Activated T-cell treated with anti-CD3 and anti-CD28 coated beads, Interleukin-2, amount 50 U/mL, for 4 hours (primary cell): Measurements from ENCODE around the gene GDPGP1. TPM values are rescaled to one million over a fixed set of nuclear protein-coding genes. Genes with fewer than 3 reads are reported as not detected.
"Not testable (repeated sequence)": the region's sequence is repeated elsewhere in the genome, so short reads cannot be mapped to it uniquely, and the experiment has no call there.

Experiments
- ATAC-seq, 2 donors: fragments of 200-7000 bp; cut with Tn5 transposase; one replicate each; pipeline ENCODE4 v1.10.0; 2021
- DNase-seq: peaks from one replicate; pipeline ENCODE4 v3.0.0-alpha.2; 2020
- H3K27me3 Mint-ChIP-seq: one replicate; pipeline ENCODE4 v1.8.0; 2021; ENCODE audit warnings: low read depth, mixed read lengths
- H3K36me3 Mint-ChIP-seq: one replicate; pipeline ENCODE4 v1.8.0; 2022; ENCODE audit warnings: mixed read lengths; ENCODE audit not compliant: insufficient read depth
- H3K4me1 Mint-ChIP-seq: one replicate; pipeline ENCODE4 v1.8.0; 2021; ENCODE audit warnings: low read depth, mixed read lengths
- H3K4me3 Mint-ChIP-seq: one replicate; pipeline ENCODE4 v1.8.0; 2021; ENCODE audit warnings: mild to moderate bottlenecking, moderate library complexity, mixed read lengths
- H3K9me3 Mint-ChIP-seq: one replicate; pipeline ENCODE4 v1.8.0; 2021; ENCODE audit warnings: mixed read lengths
- total RNA-seq, 3 donors: library from RNA; stranded (reverse); gene quantifications; one replicate each; pipeline ENCODE4 v1.2.1, GENCODE V29; 2021

Gene GDPGP1
- total RNA-seq, 3 donors from 2014 or later: 11.4 to 12.9 (median 11.9) TPM

DNA sequence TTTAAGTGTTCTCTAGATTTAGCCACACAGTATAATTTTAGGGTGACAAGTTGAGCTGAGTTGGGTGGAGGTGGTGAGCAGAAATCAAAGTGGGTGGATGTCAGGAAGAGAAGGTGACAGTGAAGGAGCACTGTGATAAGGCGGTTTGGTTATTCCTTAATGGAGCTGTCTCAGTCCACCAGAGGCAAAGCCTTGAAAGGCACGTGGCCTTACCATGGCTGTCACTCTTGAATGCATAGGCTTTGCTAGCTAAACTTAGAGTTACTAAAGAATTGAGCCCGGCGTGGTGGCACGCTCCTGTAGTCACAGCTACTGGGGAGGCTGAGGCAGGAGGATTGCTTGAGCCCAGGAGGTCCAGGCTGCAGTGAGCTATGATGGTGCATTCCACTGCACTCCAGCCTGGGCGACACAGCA lies 14.8 kb downstream of the GDPGP1 start:
- no peaks in the 10 kb centered on the region for H3K36me3 Mint-ChIP-seq
- H3K27me3 Mint-ChIP-seq: no peaks in the 10 kb centered on the region
- H3K4me3 Mint-ChIP-seq: peak overlapping the region; percentile 67
- no peak for DNase-seq
- H3K4me1 Mint-ChIP-seq: peaks cover 16% of the 10 kb centered on the region
- no peak for ATAC-seq
- no peaks in the 10 kb centered on the region for H3K9me3 Mint-ChIP-seq

- Mint-ChIP-seq H3K27me3 (no peaks in the 10 kb centered on the region), H3K36me3 (no peaks in the 10 kb centered on the region), H3K9me3 (no peaks in the 10 kb centered on the region), H3K4me3 (peak within 1 kb of the TSS; percentile 67), H3K4me1 (peaks cover 16% of the 10 kb centered on the region)
- peak; percentile 56 for DNase-seq
- peak; percentile 90 to 95 for ATAC-seq
These were observed 15.3 kb downstream of the GDPGP1 start, which contains the start of gene TTLL13 for GRCh38 chr15:90249203-90249863. TTLL13 (plus strand) TSS chr15:90249556; CDS start chr15:90250631, 1,075 bp downstream.

GRCh38 chr15:90257776-90258175 lies 23.8 kb downstream of the GDPGP1 start:
- Mint-ChIP-seq H3K9me3 (no peaks in the 10 kb centered on the region), H3K36me3 (no peaks in the 10 kb centered on the region), H3K4me1 (peaks cover 3% of the 10 kb centered on the region)

GRCh38 chr15:90259524-90259923 lies 25.5 kb downstream of the GDPGP1 start:
- no peaks in the 10 kb centered on the region for H3K9me3 Mint-ChIP-seq
- H3K4me3 Mint-ChIP-seq: no peak overlapping the region
- DNase-seq (no peak), ATAC-seq (peak; percentile 40 to 61)
- H3K36me3 Mint-ChIP-seq: no peaks in the 10 kb centered on the region
- H3K4me1 Mint-ChIP-seq: peaks cover 8% of the 10 kb centered on the region
- H3K27me3 Mint-ChIP-seq: no peaks in the 10 kb centered on the region

More at GRCh38 chr15:90257776-90258175, 23.8 kb downstream of the GDPGP1 start:
- ATAC-seq: no peak
- no peak for DNase-seq
- H3K4me3 Mint-ChIP-seq: no peak overlapping the region
- H3K27me3 Mint-ChIP-seq: no peaks in the 10 kb centered on the region

DNA sequence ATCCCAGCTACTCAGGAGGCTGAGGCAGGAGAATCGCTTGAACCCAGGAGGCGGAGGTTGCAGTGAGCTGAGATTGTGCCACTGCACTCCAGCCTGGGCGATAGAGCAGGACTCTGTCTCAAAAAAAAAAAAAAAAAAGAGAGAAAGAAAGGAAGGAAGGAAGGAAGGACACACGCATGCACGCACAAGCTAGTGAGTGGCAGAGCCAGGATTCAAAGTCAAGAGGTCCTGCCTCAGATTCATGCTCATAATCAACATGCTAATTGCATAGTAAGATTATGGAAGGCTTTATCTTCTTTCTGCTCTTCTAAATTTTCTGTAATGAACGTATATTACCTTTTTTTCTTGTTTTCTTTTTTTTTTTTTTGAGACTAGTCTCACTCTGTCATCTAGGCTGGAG lies 26.7 kb downstream of the GDPGP1 start:
- DNase-seq, H3K36me3 Mint-ChIP-seq, ATAC-seq, H3K4me3 Mint-ChIP-seq, H3K9me3 Mint-ChIP-seq, H3K27me3 Mint-ChIP-seq: not testable (repeated sequence)
- H3K4me1 Mint-ChIP-seq: peaks cover 13% of the 10 kb centered on the region

GRCh38 chr15:90261811-90262210 lies 27.8 kb downstream of the GDPGP1 start:
- no peak overlapping the region for H3K4me3 Mint-ChIP-seq
- H3K4me1 Mint-ChIP-seq: peaks cover 16% of the 10 kb centered on the region
- no peaks in the 10 kb centered on the region for H3K9me3 Mint-ChIP-seq
- H3K36me3 Mint-ChIP-seq: no peaks in the 10 kb centered on the region
- ATAC-seq (no peak), DNase-seq (no peak)
- H3K27me3 Mint-ChIP-seq: no peaks in the 10 kb centered on the region

GRCh38 chr15:90262426-90262825 lies 28.4 kb downstream of the GDPGP1 start:
- H3K9me3 Mint-ChIP-seq: no peaks in the 10 kb centered on the region
- no peaks in the 10 kb centered on the region for H3K36me3 Mint-ChIP-seq
- no peak for DNase-seq
- no peaks in the 10 kb centered on the region for H3K27me3 Mint-ChIP-seq
- no peak for ATAC-seq
- no peak overlapping the region for H3K4me3 Mint-ChIP-seq
- H3K4me1 Mint-ChIP-seq: peaks cover 22% of the 10 kb centered on the region

GRCh38 chr15:90264671-90265070 lies 30.7 kb downstream of the GDPGP1 start:
- no peaks in the 10 kb centered on the region for H3K9me3 Mint-ChIP-seq
- peak overlapping the region; percentile 97 for H3K4me3 Mint-ChIP-seq
- DNase-seq (peak; percentile 14), ATAC-seq (peak; percentile 15 to 20)
- peaks cover 35% of the 10 kb centered on the region for H3K4me1 Mint-ChIP-seq
- H3K36me3 Mint-ChIP-seq: peaks cover 9% of the 10 kb centered on the region
- H3K27me3 Mint-ChIP-seq: no peaks in the 10 kb centered on the region

GRCh38 chr15:90265271-90266060 lies 31.5 kb downstream of the GDPGP1 start, which contains the start of gene NGRN:
NGRN (plus strand) TSS chr15:90265672; CDS start chr15:90265713, 41 bp downstream.
- peak within 1 kb of the TSS; percentile 97 for H3K4me3 Mint-ChIP-seq
- H3K4me1 Mint-ChIP-seq: peaks cover 41% of the 10 kb centered on the region
- peaks cover 16% of the 10 kb centered on the region for H3K36me3 Mint-ChIP-seq
- H3K27me3 Mint-ChIP-seq: no peaks in the 10 kb centered on the region
- H3K9me3 Mint-ChIP-seq: no peaks in the 10 kb centered on the region
- ATAC-seq: peak; percentile 89 to 92
- DNase-seq: peak; percentile 85

- Mint-ChIP-seq H3K36me3 (peaks cover 19% of the 10 kb centered on the region), H3K9me3 (no peaks in the 10 kb centered on the region), H3K27me3 (no peaks in the 10 kb centered on the region), H3K4me1 (peaks cover 43% of the 10 kb centered on the region), H3K4me3 (peak overlapping the region; percentile 97)
- peak; percentile 18 for DNase-seq
- ATAC-seq: peak; percentile 25 to 26
These were observed 32.0 kb downstream of the GDPGP1 start for GRCh38 chr15:90266061-90266431.

GRCh38 chr15:90266485-90266884 lies 32.5 kb downstream of the GDPGP1 start:
- Mint-ChIP-seq H3K27me3 (no peaks in the 10 kb centered on the region), H3K36me3 (peaks cover 22% of the 10 kb centered on the region), H3K9me3 (no peaks in the 10 kb centered on the region), H3K4me1 (peaks cover 48% of the 10 kb centered on the region), H3K4me3 (peak overlapping the region; percentile 97)
- no peak for ATAC-seq
- no peak for DNase-seq

- ATAC-seq: no peak
- Mint-ChIP-seq H3K9me3 (no peaks in the 10 kb centered on the region), H3K27me3 (no peaks in the 10 kb centered on the region), H3K4me1 (peaks cover 59% of the 10 kb centered on the region), H3K36me3 (peaks cover 31% of the 10 kb centered on the region), H3K4me3 (peak overlapping the region; percentile 97)
- no peak for DNase-seq
These were observed 34.4 kb downstream of the GDPGP1 start for GRCh38 chr15:90268415-90268814.

- H3K9me3 Mint-ChIP-seq: no peaks in the 10 kb centered on the region
- no peaks in the 10 kb centered on the region for H3K27me3 Mint-ChIP-seq
- ATAC-seq (no peak), DNase-seq (no peak)
- no peak overlapping the region for H3K4me3 Mint-ChIP-seq
- H3K4me1 Mint-ChIP-seq: peaks cover 49% of the 10 kb centered on the region
- peaks cover 37% of the 10 kb centered on the region for H3K36me3 Mint-ChIP-seq
These were observed 36.6 kb downstream of the GDPGP1 start for GRCh38 chr15:90270502-90271150.

GRCh38 chr15:90271459-90272166 lies 37.6 kb downstream of the GDPGP1 start:
- Mint-ChIP-seq H3K4me1 (peaks cover 47% of the 10 kb centered on the region), H3K27me3 (no peaks in the 10 kb centered on the region), H3K9me3 (no peaks in the 10 kb centered on the region), H3K4me3 (no peak overlapping the region), H3K36me3 (peaks cover 43% of the 10 kb centered on the region)
- DNase-seq (no peak), ATAC-seq (no peak)
